ENCODE measurements around the gene MLIP.

Gene MLIP

DNA sequence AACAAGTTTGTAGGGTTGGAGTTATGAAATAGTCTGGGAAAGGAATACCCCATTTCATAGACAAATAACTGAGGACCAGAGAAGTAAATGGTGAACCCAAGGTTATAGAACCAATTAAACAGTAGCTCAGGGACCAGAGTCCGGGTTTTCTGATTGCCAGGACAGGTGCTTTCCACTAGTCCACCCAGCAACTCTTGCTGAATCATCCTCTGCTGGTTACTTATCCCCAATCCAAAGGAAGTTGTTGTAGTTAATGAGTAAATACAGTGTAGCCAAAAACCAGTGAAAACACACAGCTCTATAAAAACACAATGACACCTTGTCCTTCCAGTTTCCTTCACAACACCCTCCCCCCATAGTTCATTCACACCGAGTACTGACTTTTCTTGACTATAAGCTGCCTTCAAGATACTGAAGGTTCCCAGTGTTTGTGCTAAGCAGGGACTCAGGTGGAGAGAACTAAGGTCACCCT lies 196.2 kb downstream of the MLIP start:
- TF ChIP-seq, protein P1, sequence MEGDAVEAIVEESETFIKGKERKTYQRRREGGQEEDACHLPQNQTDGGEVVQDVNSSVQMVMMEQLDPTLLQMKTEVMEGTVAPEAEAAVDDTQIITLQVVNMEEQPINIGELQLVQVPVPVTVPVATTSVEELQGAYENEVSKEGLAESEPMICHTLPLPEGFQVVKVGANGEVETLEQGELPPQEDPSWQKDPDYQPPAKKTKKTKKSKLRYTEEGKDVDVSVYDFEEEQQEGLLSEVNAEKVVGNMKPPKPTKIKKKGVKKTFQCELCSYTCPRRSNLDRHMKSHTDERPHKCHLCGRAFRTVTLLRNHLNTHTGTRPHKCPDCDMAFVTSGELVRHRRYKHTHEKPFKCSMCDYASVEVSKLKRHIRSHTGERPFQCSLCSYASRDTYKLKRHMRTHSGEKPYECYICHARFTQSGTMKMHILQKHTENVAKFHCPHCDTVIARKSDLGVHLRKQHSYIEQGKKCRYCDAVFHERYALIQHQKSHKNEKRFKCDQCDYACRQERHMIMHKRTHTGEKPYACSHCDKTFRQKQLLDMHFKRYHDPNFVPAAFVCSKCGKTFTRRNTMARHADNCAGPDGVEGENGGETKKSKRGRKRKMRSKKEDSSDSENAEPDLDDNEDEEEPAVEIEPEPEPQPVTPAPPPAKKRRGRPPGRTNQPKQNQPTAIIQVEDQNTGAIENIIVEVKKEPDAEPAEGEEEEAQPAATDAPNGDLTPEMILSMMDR (IDR thresholded peaks at IDR 0.05; ENCODE audit: low read depth, low read length, missing control alignments): no peak
- no peak for DNase-seq (ENCODE audit: low read depth)
- no peak overlapping the region for H3K4me3 ChIP-seq (ENCODE audit: low read depth, low read length)

DNA sequence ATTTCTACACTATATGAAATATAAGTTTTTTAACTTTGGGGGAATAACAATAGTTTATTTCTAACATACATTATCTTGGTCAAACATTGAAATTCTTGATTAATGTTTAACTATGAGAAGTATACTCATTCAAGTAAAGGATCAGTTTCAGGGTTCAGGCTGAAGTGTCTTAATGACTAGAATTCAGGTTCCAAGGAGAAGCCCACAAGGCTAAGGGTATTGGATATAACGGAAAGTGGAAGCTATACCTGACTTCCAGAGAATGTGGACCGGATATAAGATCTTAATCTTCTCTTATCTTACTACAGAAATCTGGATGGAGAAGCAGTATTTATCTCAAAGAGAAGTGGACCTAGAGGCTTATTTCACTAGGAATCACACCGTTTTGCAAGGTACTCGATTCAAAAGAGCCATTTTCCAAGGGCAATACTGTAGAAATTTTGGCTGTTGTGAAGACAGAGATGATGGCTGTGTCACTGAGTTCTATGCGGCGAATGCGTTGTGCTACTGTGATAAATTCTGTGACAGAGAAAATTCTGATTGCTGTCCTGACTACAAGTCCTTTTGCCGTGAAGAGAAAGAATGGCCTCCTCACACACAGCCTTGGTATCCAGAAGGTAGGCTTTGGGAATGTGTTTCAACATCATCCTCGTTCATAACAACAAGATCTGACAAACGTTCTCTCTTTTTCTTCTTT lies 197.2 kb downstream of the MLIP start, which contains the start of gene TINAG:
TSS of gene TINAG (plus strand) at position 153 of the 697 bp plus-strand sequence. CDS start at position 263, 110 bp downstream.
- TF ChIP-seq, protein P1 (IDR thresholded peaks at IDR 0.05; ENCODE audit: low read depth, low read length, missing control alignments): no peak
- H3K4me3 ChIP-seq (ENCODE audit: low read depth, low read length): no peak within 1 kb of the TSS
- DNase-seq (ENCODE audit: low read depth): no peak

DNA sequence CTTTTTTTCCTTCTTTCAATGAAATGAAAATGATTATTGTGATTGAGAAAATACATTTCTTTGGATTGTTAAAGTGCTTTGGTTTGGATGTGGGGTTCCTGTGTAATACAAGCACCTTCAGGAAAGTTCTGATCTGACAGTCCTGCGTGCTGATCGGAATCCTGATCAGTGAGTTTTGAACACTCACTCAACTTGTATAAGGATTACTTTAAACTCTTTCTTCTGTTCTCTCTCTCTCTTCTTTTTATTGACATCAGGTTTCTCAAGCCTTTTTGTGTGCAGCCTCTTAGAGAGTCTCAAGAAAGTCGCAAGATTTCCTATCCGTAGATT lies 197.7 kb downstream of the MLIP start:
- no peak overlapping the region for H3K4me3 ChIP-seq (ENCODE audit: low read depth, low read length)
- TF ChIP-seq, protein P1 (IDR thresholded peaks at IDR 0.05; ENCODE audit: low read depth, low read length, missing control alignments): no peak
- DNase-seq (ENCODE audit: low read depth): no peak

DNA sequence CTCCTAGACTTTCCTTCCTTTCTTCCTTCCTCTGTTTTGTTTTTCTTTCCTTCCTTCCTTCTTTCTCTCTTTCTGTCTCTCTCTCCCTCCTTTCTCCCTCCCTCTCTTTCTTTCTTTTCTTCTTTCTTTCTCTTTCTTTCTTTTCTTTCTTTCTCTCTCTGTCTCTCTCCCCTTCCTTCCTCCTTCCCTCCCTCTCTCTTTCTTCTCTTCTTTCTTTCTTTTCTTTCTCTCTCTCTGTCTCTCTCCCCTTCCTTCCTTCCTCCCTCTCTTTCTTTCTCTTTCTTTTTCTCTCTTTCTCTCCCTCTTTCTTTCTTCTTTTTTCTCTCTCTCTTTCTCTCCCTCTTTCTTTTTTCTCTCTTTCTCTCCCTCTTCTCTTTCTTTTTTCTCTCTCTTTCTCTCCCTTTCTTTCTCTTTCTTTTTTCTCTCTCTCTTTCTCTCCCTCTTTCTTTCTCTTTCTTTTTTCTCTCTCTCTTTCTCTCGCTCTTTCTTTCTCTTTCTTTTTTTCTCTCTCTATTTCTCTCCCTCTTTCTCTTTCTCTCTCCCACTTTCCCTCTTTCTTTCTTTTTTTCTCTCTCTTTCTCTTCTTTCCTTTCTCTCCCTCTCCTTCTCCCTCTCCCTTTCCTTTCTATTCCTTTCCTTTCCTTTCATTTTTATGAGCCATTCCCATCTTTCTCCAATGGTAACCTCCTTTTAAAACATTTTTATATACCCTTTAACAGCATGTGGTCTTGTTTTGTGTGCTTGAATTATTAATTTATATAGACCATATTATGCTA lies 199.3 kb downstream of the MLIP start:
- DNase-seq (ENCODE audit: low read depth): no peak
- H3K4me3 ChIP-seq (ENCODE audit: low read depth, low read length): no peak overlapping the region
- TF ChIP-seq, protein P1 (IDR thresholded peaks at IDR 0.05; ENCODE audit: low read depth, low read length, missing control alignments): no peak

DNA sequence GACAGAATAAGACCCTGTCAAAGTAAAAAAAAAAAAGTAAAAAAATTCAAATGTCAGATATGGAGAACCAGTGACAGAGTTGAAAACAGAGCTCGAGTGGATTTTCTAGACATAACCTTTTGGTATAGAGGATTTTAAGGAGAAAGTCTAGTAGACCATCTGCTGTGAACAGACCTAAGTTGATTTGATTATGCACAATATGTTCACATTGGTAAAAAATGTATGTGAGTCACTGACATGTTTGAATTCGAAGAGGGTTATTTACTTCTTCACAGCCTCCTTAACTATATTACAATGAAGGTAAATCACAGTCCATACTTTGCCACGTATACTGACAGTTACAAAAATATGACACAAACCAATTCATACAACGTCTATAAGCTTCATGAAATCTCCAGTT lies 204.4 kb downstream of the MLIP start:
- no peak for DNase-seq (ENCODE audit: low read depth)
- TF ChIP-seq, protein P1 (IDR thresholded peaks at IDR 0.05; ENCODE audit: low read depth, low read length, missing control alignments): no peak
- no peak overlapping the region for H3K4me3 ChIP-seq (ENCODE audit: low read depth, low read length)
